Bronchial epithelial cell (primary cell): Measurements from ENCODE around the gene ALDH1A2. TPM values are rescaled to one million over a fixed set of nuclear protein-coding genes. Genes with fewer than 3 reads are reported as not detected.
A peak's percentile ranks its signal among the peaks of the same experiment; 100 is the strongest.

Experiments
- DNase-seq: peaks from one replicate; pipeline ENCODE4 v3.0.0-alpha.2; 2010; ENCODE audit warnings: low read depth
- FAIRE-seq: peaks from 2 replicates; lab custom pipeline; 2011; peaks lifted over from hg19 to GRCh38; lab: Jason Lieb, UNC
- H3K27me3 ChIP-seq: 2 replicates; pipeline ENCODE4 v1.5.1; 2011; ENCODE audit warnings: low read length; ENCODE audit not compliant: control insufficient read depth, insufficient read depth
- H3K36me3 ChIP-seq: 2 replicates; pipeline ENCODE4 v1.5.1; 2011; ENCODE audit warnings: low read length; ENCODE audit not compliant: control insufficient read depth, insufficient read depth
- H3K4me3 ChIP-seq: 2 replicates; pipeline ENCODE4 v1.5.1; 2011; ENCODE audit warnings: mild to moderate bottlenecking, low read depth, low read length, control low read depth
- total RNA-seq: library from RNA; depleted of rRNA; stranded (reverse); fragments of >200 nt; gene quantifications from 2 replicates; pipeline ENCODE4 v1.2.1, GENCODE V29; 2014
- TF ChIP-seq, protein P1 (sequence below): IDR thresholded peaks from 2 replicates; pipeline ENCODE4 v1.5.1; 2011; ENCODE audit warnings: mild to moderate bottlenecking, moderate library complexity, low read length, control low read depth, inconsistent platforms; ENCODE audit not compliant: insufficient read depth, severe bottlenecking

ALDH1A2 gene
- total RNA-seq, 1 donor from 2014 or later, result 0.79 TPM

DNA sequence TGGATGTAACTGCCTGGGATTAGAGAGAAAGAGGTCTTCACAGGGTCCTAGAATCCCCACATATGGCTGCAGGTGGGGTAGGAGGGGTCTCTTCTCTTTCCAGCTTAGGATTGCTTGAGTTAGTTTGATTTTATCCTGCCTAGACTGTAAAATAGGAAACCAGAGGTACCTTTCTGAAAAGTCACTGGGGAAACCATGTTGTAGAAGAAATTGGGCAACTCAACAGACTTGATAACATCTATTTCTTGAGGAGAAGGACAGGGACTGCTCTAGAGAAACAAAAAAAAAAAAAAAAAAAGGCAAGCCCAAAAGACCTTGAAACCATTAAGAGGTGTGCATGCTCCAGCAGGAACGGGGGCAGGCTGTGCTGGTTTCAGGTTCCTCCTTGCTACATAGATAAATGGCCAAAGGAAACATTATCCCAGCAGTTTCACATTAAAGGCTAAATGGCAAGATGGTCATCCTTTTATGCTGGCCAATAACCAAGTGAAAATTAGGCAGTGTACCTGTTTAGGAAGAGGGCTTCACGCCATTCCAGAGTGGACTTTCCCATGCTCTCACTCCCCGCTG, 116.1 kb downstream of the ALDH1A2 start:
- DNase-seq (no peak), FAIRE-seq (no peak)
- Histone ChIP-seq H3K4me3 (no peak overlapping the region), H3K27me3 (peaks cover 1% of the 10 kb centered on the region), H3K36me3 (no peaks in the 10 kb centered on the region)
- TF ChIP-seq, protein P1, sequence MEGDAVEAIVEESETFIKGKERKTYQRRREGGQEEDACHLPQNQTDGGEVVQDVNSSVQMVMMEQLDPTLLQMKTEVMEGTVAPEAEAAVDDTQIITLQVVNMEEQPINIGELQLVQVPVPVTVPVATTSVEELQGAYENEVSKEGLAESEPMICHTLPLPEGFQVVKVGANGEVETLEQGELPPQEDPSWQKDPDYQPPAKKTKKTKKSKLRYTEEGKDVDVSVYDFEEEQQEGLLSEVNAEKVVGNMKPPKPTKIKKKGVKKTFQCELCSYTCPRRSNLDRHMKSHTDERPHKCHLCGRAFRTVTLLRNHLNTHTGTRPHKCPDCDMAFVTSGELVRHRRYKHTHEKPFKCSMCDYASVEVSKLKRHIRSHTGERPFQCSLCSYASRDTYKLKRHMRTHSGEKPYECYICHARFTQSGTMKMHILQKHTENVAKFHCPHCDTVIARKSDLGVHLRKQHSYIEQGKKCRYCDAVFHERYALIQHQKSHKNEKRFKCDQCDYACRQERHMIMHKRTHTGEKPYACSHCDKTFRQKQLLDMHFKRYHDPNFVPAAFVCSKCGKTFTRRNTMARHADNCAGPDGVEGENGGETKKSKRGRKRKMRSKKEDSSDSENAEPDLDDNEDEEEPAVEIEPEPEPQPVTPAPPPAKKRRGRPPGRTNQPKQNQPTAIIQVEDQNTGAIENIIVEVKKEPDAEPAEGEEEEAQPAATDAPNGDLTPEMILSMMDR, result no peak

DNA sequence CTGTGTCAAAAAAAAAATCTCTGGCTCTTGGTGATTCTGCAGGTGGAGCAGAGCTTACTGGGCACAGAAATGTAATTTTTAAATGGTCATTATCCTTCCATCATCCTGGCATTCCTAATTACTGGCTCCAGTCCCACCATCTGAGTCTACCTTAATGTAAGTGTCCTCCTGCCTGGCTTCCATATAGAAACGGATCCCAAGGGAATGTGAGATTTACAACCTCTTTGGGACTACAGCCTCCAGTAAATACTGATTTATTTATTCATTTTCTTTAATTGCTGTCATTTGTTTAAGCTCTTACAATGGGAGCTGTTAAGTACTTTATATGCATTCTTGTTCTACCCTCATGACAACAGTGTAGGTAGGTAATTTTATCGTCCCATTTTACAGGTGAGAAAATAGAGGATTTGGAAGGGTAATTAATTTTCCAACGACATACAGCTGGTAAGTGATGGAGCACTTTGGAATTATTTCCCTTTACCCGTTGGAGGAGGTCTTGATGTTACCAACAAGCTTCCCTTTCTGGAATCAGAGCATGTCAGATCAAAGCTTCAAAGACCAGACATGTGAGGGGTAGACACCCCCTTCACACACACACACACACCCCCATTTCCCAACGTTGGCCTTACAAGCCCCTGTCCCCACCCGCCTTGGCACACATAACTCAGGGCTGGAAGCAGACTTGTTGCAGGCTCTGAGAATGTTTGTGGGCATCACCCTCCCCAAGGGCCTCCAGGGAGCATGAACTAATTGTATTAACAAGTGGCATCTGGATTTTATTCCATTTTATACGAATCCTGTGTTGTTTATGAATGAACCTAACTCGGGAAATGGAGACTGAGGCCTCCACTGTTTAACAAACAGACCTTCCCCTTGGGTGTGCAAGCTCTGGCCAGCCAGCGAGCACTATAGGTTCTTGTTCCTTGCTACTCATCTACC, 116.9 kb downstream of the ALDH1A2 start:
- TF ChIP-seq, protein P1, result no peak
- FAIRE-seq, result no peak
- Histone ChIP-seq H3K4me3 (no peak overlapping the region), H3K27me3 (peaks cover 1% of the 10 kb centered on the region), H3K36me3 (no peaks in the 10 kb centered on the region)
- no peak for DNase-seq

DNA sequence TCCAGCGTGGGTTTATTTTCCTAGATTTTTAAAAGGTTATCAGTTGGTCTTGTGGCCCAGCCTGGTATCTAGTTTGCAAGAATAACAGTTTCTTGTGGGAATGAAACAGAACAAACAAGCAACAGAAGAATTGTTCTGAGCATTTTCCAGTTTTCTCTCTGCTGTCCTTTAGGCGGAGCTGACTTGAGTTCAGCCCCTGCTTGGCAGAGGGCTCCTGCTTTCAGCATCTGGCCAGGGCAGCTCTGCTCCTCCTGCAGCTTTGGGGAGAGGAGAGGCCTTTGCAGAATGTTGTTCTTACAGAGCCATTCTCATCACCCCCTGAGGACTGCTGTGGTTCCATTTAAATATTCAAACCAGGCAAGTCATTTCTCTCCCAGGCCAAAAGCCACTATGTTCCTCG, 117.7 kb downstream of the ALDH1A2 start:
- no peaks in the 10 kb centered on the region for H3K36me3 ChIP-seq
- no peak overlapping the region for H3K4me3 ChIP-seq
- TF ChIP-seq, protein P1, result no peak
- FAIRE-seq, result no peak
- DNase-seq, result no peak
- H3K27me3 ChIP-seq, result peaks cover 1% of the 10 kb centered on the region

DNA sequence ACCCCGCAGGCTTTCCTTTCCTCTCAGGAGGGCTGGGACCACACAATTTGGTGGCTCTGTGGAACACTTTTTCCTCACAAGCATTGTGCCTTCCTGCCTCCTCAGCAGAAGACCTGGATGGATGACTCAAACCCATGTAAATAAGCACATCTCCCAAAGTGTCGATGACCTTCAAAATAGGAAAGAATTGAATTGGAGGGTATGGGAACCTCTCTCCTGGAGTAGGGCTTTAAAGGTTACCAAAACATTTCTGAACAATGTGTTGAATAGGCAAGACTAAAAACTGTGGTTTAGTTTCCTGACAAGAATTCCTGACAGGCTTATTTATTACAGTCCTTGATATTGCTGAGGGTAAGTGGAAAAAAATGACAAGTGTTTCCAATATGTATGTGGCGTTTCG, 118.2 kb downstream of the ALDH1A2 start:
- DNase-seq (no peak), FAIRE-seq (no peak)
- Histone ChIP-seq H3K4me3 (no peak overlapping the region), H3K27me3 (peaks cover 1% of the 10 kb centered on the region), H3K36me3 (no peaks in the 10 kb centered on the region)
- TF ChIP-seq, protein P1, result no peak

DNA sequence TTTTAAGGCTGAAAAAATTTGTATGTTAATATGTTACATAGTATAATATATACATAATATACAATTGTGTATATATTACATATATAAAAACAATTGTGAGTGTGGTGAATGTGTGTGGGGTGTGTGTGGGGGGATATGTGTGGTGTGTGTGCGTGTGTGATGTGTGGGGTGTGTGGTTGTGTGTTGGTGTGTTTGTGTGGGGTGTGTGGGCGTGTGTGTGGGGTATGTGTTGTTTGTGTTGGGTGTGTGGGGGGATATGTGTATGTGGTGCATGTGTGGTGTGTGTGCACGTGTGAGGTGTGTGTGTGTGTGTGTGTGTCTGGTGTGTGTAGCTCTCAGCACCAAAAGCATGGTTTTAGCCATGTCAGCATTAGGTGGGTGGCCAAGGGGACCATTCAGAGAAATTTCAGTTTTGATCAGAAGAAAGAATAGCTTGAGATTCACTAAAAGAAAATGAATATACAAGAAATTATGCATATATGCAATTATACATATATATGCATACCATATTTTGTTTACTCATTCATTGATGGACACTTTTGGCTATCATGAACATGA, 118.9 kb downstream of the ALDH1A2 start:
- FAIRE-seq (peak; percentile 13), DNase-seq (no peak)
- Histone ChIP-seq H3K27me3 (peaks cover 3% of the 10 kb centered on the region), H3K4me3 (no peak overlapping the region), H3K36me3 (no peaks in the 10 kb centered on the region)
- TF ChIP-seq, protein P1, result no peak
